ENCODE results near the gene KRT5.

Gene KRT5

GRCh38 chr12:52519826-52520662, at the start of gene KRT5:
Gene KRT5 (minus strand): TSS chr12:52520394. CDS start chr12:52520296, 98 bp downstream.
- no peak for FAIRE-seq

GRCh38 chr12:52568111-52568510, 47.9 kb upstream of the KRT5 start:
- FAIRE-seq: no peak

GRCh38 chr12:52566847-52567291, 46.7 kb upstream of the KRT5 start:
- no peak for FAIRE-seq

- no peak for FAIRE-seq
Observed at GRCh38 chr12:52564582-52564981, 44.4 kb upstream of the KRT5 start.

GRCh38 chr12:52561880-52562449, 41.8 kb upstream of the KRT5 start:
- FAIRE-seq: no peak

GRCh38 chr12:52559979-52560378, 39.8 kb upstream of the KRT5 start:
- no peak for FAIRE-seq

GRCh38 chr12:52558781-52559445, 38.7 kb upstream of the KRT5 start:
- FAIRE-seq: no peak

GRCh38 chr12:52557476-52557875, 37.3 kb upstream of the KRT5 start:
- FAIRE-seq: no peak

- no peak for FAIRE-seq
Observed at GRCh38 chr12:52555577-52555976, 35.4 kb upstream of the KRT5 start.

GRCh38 chr12:52552681-52553195, 32.5 kb upstream of the KRT5 start, which contains the start of gene KRT71:
Gene KRT71 (minus strand): TSS chr12:52553145. CDS start chr12:52553077, 68 bp downstream.
- no peak for FAIRE-seq

- no peak for FAIRE-seq
Observed at GRCh38 chr12:52552055-52552454, 31.9 kb upstream of the KRT5 start.

GRCh38 chr12:52551216-52551865, 31.1 kb upstream of the KRT5 start:
- no peak for FAIRE-seq

- FAIRE-seq: no peak
Observed at GRCh38 chr12:52546126-52546525, 25.9 kb upstream of the KRT5 start.

GRCh38 chr12:52543985-52544883, 24.0 kb upstream of the KRT5 start:
- FAIRE-seq: no peak

GRCh38 chr12:52542785-52543318, 22.7 kb upstream of the KRT5 start:
- no peak for FAIRE-seq

GRCh38 chr12:52542157-52542556, 22.0 kb upstream of the KRT5 start:
- no peak for FAIRE-seq

- FAIRE-seq: no peak
Observed at GRCh38 chr12:52541709-52542108, 21.5 kb upstream of the KRT5 start.

GRCh38 chr12:52540531-52540930, 20.3 kb upstream of the KRT5 start:
- FAIRE-seq: no peak

- FAIRE-seq: no peak
Observed at GRCh38 chr12:52539821-52540173, 19.6 kb upstream of the KRT5 start.

GRCh38 chr12:52539083-52539820, 19.1 kb upstream of the KRT5 start:
- FAIRE-seq: no peak

GRCh38 chr12:52537101-52537500, 16.9 kb upstream of the KRT5 start:
- no peak for FAIRE-seq
